ENCODE data around the gene ZNF358.
A peak's percentile ranks its signal among the peaks of the same experiment; 100 is the strongest.

The ZNF358 gene

DNA sequence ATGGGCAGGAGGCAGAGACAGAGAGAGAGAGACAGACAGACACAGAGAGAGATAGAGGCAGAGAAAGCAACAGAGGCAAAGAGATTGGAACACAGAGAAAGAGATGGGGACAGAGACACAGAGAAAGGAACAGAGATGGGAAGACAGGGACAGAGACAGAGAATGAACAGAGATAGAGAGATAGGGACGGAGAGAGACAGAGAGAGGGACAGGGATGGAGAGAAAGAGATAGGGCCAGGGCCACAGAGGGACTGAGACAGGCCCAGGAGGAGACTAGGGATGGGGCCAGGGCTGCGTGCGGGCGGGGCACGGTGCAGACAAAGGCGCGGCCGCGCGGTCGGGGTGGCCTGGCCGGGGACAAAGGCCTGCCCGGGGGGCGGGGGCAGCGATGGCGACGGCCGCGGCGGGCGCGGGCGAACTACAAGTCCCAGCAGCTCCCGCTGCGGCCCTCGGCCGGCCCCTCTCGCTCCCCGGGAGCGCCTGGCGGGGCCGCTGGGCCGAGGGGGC is at the start of gene ZNF358:
Gene ZNF358 (plus strand): TSS at position 459 of the 507 bp plus-strand sequence. CDS start 3,140 bp downstream, outside the sequence.
- peak; percentile 54 for DNase-seq (ENCODE audit: low read depth)
- H3K4me3 ChIP-seq (ENCODE audit: low read depth, low read length), result peak within 1 kb of the TSS; percentile 42
- no peak for TF ChIP-seq CTCF (IDR thresholded peaks at IDR 0.05; ENCODE audit: insufficient read depth, low read depth, low read length, missing control alignments)

DNA sequence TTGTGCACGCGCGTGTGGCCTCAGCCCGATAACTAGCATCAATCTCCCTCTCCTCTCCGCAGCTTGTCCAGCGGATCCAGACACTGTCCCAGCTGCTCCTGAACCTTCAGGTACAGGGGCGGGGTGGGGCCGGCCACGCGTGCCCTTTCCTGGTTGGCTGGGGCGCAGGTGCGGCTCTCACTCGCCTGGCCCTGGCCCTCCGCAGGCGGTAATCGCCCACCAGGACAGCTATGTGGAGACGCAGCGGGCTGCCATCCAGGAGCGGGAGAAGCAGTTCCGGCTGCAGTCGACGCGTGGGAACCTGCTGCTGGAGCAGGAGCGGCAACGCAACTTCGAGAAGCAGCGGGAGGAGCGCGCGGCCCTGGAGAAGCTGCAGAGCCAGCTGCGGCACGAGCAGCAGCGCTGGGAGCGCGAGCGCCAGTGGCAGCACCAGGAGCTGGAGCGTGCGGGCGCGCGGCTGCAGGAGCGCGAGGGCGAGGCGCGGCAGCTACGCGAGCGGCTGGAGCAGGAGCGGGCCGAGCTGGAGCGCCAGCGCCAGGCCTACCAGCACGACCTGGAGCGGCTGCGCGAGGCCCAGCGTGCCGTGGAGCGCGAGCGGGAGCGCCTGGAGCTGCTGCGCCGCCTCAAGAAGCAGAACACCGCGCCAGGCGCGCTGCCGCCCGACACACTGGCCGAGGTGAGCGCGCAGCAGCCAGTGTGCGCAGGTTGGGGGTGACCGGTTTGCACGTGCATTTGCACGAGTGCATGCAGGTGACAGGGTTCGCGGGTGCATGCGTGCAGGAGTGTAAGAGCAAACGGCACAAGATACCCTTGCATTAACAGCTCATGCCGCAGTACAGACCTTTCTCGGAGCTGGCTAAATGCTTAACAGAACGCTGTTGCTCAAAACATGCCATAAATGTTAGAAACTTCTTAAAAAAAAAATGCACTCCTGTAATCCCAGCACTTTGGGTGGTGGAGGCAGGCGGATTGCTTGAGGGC is 48.6 kb upstream of the ZNF358 start:
- no peak for DNase-seq (ENCODE audit: low read depth)
- no peak overlapping the region for H3K4me3 ChIP-seq (ENCODE audit: low read depth, low read length)
- no peak for TF ChIP-seq CTCF (IDR thresholded peaks at IDR 0.05; ENCODE audit: insufficient read depth, low read depth, low read length, missing control alignments)

DNA sequence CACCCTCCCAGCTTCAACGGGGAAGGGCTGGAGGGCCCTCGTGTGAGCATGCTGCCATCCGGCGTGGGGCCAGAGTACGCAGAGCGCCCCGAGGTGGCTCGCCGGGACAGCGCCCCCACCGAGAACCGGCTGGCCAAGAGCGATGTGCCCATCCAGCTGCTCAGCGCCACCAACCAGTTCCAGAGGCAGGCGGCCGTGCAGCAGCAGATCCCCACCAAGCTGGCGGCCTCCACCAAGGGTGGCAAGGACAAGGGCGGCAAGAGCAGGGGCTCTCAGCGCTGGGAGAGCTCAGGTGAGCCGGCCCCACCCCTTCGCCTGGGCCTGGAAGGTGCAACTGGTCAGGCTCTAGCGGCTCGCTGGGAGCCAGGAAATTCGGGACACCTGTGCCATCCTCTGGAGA is 47.1 kb upstream of the ZNF358 start:
- no peak overlapping the region for H3K4me3 ChIP-seq (ENCODE audit: low read depth, low read length)
- no peak for DNase-seq (ENCODE audit: low read depth)
- no peak for TF ChIP-seq CTCF (IDR thresholded peaks at IDR 0.05; ENCODE audit: insufficient read depth, low read depth, low read length, missing control alignments)

DNA sequence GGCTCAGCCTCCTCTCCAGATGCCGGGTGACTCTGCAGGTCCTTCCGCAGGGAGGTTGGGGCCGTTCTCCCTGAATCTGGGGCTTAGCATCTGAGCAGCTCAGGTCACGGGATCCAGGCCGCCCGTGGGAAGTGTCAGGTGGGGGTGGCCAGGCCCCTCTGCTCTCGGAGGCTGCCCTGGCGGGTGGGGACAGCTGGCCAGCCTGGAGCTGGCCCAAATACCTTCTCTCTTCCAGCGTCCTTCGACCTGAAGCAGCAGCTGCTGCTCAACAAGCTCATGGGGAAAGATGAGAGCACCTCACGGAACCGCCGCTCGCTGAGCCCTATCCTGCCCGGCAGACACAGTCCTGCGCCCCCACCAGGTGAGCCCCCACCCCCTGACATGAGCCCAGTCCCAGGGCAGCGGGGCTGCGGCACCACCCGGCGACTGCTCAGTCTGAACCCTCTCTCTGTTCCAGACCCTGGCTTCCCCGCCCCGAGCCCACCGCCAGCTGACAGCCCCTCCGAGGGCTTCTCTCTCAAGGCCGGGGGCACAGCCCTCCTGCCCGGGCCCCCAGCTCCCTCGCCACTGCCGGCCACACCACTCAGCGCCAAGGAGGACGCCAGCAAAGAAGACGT is 46.1 kb upstream of the ZNF358 start:
- H3K4me3 ChIP-seq (ENCODE audit: low read depth, low read length), result no peak overlapping the region
- DNase-seq (ENCODE audit: low read depth), result no peak
- TF ChIP-seq CTCF (IDR thresholded peaks at IDR 0.05; ENCODE audit: insufficient read depth, low read depth, low read length, missing control alignments), result no peak

GRCh38 chr19:7470540-7471305 is 45.2 kb upstream of the ZNF358 start:
- TF ChIP-seq CTCF (IDR thresholded peaks at IDR 0.05; ENCODE audit: insufficient read depth, low read depth, low read length, missing control alignments), result no peak

More at GRCh38 chr19:7470540-7471305, 45.2 kb upstream of the ZNF358 start:
- no peak for DNase-seq (ENCODE audit: low read depth)
- no peak overlapping the region for H3K4me3 ChIP-seq (ENCODE audit: low read depth, low read length)
